Activated naive CD8-positive, alpha-beta T cell treated with anti-CD3 and anti-CD28 coated beads, Interleukin-2, amount 50 U/mL, for 16 hours (primary cell): Measurements from ENCODE around the gene PIM3.

Source experiments
- DNase-seq: peaks from one replicate; pipeline ENCODE4 v3.0.0-alpha.2; 2020; ENCODE audit warnings: low read depth, low spot score

Gene PIM3

GRCh38 chr22:49960159-49961004 is at the start of gene PIM3:
Gene PIM3 (plus strand): TSS chr22:49960772. CDS start chr22:49960948, 176 bp downstream.
- DNase-seq = peak; percentile 79

- DNase-seq = no peak
Measured at GRCh38 chr22:49911881-49912625, 48.5 kb upstream of the PIM3 start.

GRCh38 chr22:49913026-49913425 is 47.5 kb upstream of the PIM3 start:
- no peak for DNase-seq

GRCh38 chr22:49913446-49913845 is 47.1 kb upstream of the PIM3 start:
- DNase-seq = no peak

GRCh38 chr22:49914256-49914655 is 46.3 kb upstream of the PIM3 start:
- DNase-seq = no peak

- DNase-seq = no peak
Measured at GRCh38 chr22:49915610-49916009, 45.0 kb upstream of the PIM3 start.

- DNase-seq = no peak
Measured at GRCh38 chr22:49916831-49917230, 43.7 kb upstream of the PIM3 start.

GRCh38 chr22:49917974-49918910 is 42.3 kb upstream of the PIM3 start, which contains the start of the genes ALG12 and CRELD2:
Gene ALG12 (minus strand): TSS chr22:49918438. CDS start chr22:49913765, 4,673 bp downstream.
Gene CRELD2 (plus strand): TSS chr22:49918634. CDS start chr22:49918770, 136 bp downstream.
- peak; percentile 94 for DNase-seq

- DNase-seq = no peak
Measured at GRCh38 chr22:49918911-49919881, 41.4 kb upstream of the PIM3 start.

- no peak for DNase-seq
Measured at GRCh38 chr22:49920859-49921258, 39.7 kb upstream of the PIM3 start.

GRCh38 chr22:49921508-49922278 is 38.9 kb upstream of the PIM3 start:
- DNase-seq = no peak

GRCh38 chr22:49922484-49922883 is 38.1 kb upstream of the PIM3 start:
- no peak for DNase-seq

- no peak for DNase-seq
Measured at GRCh38 chr22:49922926-49923325, 37.6 kb upstream of the PIM3 start.

- no peak for DNase-seq
Measured at GRCh38 chr22:49923445-49923844, 37.1 kb upstream of the PIM3 start.

GRCh38 chr22:49924113-49924833 is 36.3 kb upstream of the PIM3 start:
- DNase-seq = no peak

- peak; percentile 34 for DNase-seq
Measured at GRCh38 chr22:49925525-49926128, 34.9 kb upstream of the PIM3 start.

- no peak for DNase-seq
Measured at GRCh38 chr22:49926916-49927315, 33.7 kb upstream of the PIM3 start.

- DNase-seq = no peak
Measured at GRCh38 chr22:49927483-49928184, 32.9 kb upstream of the PIM3 start.
